ENCODE data around the gene RBM17.

RBM17 gene

GRCh38 chr10:6091630-6092029, 2.8 kb downstream of the RBM17 start:
- TF ChIP-seq TEAD4 (IDR thresholded peaks at IDR 0.05) (no peak), CEBPB (IDR thresholded peaks at IDR 0.05) (no peak), YY1 (IDR thresholded peaks at IDR 0.05; ENCODE audit: low read depth) (no peak), RAD21 (IDR thresholded peaks at IDR 0.05; ENCODE audit: low read depth) (no peak), ZBTB7A (IDR thresholded peaks at IDR 0.05; ENCODE audit: low read depth) (no peak), EP300 (IDR thresholded peaks at IDR 0.05; ENCODE audit: borderline replicate concordance) (no peak), TCF12 (IDR thresholded peaks at IDR 0.05; ENCODE audit: low read depth) (no peak), TAF1 (IDR thresholded peaks at IDR 0.05; ENCODE audit: low read depth) (no peak), NFIC (IDR thresholded peaks at IDR 0.05) (no peak)
- TF ChIP-seq, protein P1, sequence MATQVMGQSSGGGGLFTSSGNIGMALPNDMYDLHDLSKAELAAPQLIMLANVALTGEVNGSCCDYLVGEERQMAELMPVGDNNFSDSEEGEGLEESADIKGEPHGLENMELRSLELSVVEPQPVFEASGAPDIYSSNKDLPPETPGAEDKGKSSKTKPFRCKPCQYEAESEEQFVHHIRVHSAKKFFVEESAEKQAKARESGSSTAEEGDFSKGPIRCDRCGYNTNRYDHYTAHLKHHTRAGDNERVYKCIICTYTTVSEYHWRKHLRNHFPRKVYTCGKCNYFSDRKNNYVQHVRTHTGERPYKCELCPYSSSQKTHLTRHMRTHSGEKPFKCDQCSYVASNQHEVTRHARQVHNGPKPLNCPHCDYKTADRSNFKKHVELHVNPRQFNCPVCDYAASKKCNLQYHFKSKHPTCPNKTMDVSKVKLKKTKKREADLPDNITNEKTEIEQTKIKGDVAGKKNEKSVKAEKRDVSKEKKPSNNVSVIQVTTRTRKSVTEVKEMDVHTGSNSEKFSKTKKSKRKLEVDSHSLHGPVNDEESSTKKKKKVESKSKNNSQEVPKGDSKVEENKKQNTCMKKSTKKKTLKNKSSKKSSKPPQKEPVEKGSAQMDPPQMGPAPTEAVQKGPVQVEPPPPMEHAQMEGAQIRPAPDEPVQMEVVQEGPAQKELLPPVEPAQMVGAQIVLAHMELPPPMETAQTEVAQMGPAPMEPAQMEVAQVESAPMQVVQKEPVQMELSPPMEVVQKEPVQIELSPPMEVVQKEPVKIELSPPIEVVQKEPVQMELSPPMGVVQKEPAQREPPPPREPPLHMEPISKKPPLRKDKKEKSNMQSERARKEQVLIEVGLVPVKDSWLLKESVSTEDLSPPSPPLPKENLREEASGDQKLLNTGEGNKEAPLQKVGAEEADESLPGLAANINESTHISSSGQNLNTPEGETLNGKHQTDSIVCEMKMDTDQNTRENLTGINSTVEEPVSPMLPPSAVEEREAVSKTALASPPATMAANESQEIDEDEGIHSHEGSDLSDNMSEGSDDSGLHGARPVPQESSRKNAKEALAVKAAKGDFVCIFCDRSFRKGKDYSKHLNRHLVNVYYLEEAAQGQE (IDR thresholded peaks at IDR 0.05; ENCODE audit: low read depth): no peak
- TF ChIP-seq, protein P2, sequence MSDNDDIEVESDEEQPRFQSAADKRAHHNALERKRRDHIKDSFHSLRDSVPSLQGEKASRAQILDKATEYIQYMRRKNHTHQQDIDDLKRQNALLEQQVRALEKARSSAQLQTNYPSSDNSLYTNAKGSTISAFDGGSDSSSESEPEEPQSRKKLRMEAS (IDR thresholded peaks at IDR 0.05): no peak

GRCh38 chr10:6092731-6093130, 3.9 kb downstream of the RBM17 start:
- TF ChIP-seq FOXM1 (IDR thresholded peaks at IDR 0.05; ENCODE audit: borderline replicate concordance, low read depth) (no peak), EGR1 (IDR thresholded peaks at IDR 0.05) (no peak), NFIC (IDR thresholded peaks at IDR 0.05) (no peak), TEAD4 (IDR thresholded peaks at IDR 0.05) (no peak), CEBPB (IDR thresholded peaks at IDR 0.05) (no peak), RAD21 (IDR thresholded peaks at IDR 0.05; ENCODE audit: low read depth) (no peak), TCF12 (IDR thresholded peaks at IDR 0.05; ENCODE audit: low read depth) (no peak), YY1 (IDR thresholded peaks at IDR 0.05; ENCODE audit: low read depth) (no peak), TAF1 (IDR thresholded peaks at IDR 0.05; ENCODE audit: low read depth) (no peak), ZBTB7A (IDR thresholded peaks at IDR 0.05; ENCODE audit: low read depth) (no peak), EP300 (IDR thresholded peaks at IDR 0.05; ENCODE audit: borderline replicate concordance) (no peak), CREB1 (IDR thresholded peaks at IDR 0.05; ENCODE audit: low read depth) (no peak)
- TF ChIP-seq, protein P1 (IDR thresholded peaks at IDR 0.05; ENCODE audit: low read depth): no peak
- TF ChIP-seq, protein P3, sequence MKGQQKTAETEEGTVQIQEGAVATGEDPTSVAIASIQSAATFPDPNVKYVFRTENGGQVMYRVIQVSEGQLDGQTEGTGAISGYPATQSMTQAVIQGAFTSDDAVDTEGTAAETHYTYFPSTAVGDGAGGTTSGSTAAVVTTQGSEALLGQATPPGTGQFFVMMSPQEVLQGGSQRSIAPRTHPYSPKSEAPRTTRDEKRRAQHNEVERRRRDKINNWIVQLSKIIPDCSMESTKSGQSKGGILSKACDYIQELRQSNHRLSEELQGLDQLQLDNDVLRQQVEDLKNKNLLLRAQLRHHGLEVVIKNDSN (IDR thresholded peaks at IDR 0.05): no peak
- TF ChIP-seq, protein P2 (IDR thresholded peaks at IDR 0.05): no peak

DNA sequence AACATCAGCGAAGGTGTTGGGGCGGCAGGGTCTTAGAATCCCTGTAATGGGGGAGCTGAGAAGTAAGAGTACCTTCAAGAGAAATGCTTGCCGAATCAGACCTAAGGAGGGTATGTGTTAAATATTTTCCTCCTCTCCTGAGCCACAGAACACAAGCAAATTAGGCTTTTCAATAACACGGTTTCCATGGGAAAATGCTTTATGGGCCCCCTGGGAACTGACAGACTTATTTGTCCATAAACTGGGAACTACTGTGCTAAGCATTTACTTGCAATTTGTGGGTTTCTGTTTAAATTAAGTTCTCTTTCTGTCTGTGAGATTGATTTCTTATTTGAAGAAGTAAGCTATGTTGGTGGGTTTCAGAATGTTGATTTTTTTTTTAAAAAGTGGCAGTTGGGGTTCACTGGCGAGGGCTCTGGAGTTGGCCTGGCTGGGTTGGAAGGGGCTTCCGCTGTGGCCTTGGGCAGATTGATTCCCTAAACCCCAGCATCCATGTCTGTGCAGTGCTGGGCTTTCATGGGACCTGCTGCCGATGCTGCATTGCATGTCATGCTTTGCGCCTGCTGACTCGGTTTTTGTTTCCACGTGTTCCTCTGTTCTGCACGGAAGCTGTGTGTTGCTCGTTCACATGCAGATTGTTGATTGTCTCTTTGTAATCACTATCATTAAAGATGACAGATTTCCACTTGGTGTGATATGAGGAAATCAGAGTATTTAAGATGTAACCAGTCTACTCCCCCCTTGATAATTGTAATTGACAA, 7.2 kb downstream of the RBM17 start:
- no peak for TF ChIP-seq TAF1 (IDR thresholded peaks at IDR 0.05; ENCODE audit: low read depth)
- TF ChIP-seq ZBTB7A (IDR thresholded peaks at IDR 0.05; ENCODE audit: low read depth): no peak
- no peak for TF ChIP-seq EP300 (IDR thresholded peaks at IDR 0.05; ENCODE audit: borderline replicate concordance)
- no peak for TF ChIP-seq FOXM1 (IDR thresholded peaks at IDR 0.05; ENCODE audit: borderline replicate concordance, low read depth)
- no peak for TF ChIP-seq NFIC (IDR thresholded peaks at IDR 0.05)
- no peak for TF ChIP-seq TCF12 (IDR thresholded peaks at IDR 0.05; ENCODE audit: low read depth)
- no peak for TF ChIP-seq EGR1 (IDR thresholded peaks at IDR 0.05)
- no peak for TF ChIP-seq CEBPB (IDR thresholded peaks at IDR 0.05)
- TF ChIP-seq TEAD4 (IDR thresholded peaks at IDR 0.05): no peak
- TF ChIP-seq, protein P1 (IDR thresholded peaks at IDR 0.05; ENCODE audit: low read depth): no peak
- TF ChIP-seq RAD21 (IDR thresholded peaks at IDR 0.05; ENCODE audit: low read depth): no peak
- no peak for TF ChIP-seq YY1 (IDR thresholded peaks at IDR 0.05; ENCODE audit: low read depth)
- TF ChIP-seq, protein P2 (IDR thresholded peaks at IDR 0.05): no peak
- no peak for TF ChIP-seq CREB1 (IDR thresholded peaks at IDR 0.05; ENCODE audit: low read depth)

GRCh38 chr10:6097063-6097462, 8.2 kb downstream of the RBM17 start:
- TF ChIP-seq, protein P3 (IDR thresholded peaks at IDR 0.05): no peak
- TF ChIP-seq FOXM1 (IDR thresholded peaks at IDR 0.05; ENCODE audit: borderline replicate concordance, low read depth) (no peak), ZBTB7A (IDR thresholded peaks at IDR 0.05; ENCODE audit: low read depth) (no peak), TEAD4 (IDR thresholded peaks at IDR 0.05) (no peak), EP300 (IDR thresholded peaks at IDR 0.05; ENCODE audit: borderline replicate concordance) (no peak)
